HepG2 (cell line): ENCODE measurements around the gene PHIP. TPM values are rescaled to one million over a fixed set of nuclear protein-coding genes. Genes with fewer than 3 reads are reported as not detected.

Experiments used
- ATAC-seq: fragments of 200-7000 bp; cut with Tn5 transposase; 3 replicates; pipeline ENCODE4 v1.9.1; 2020; ENCODE audit warnings: mild to moderate bottlenecking, moderate library complexity
- BruUV-seq: library from RNA; stranded (reverse); fragments of 400-500 nt; replicated peaks from 2 replicates; lab custom pipeline; 2021; lab: Mats Ljungman, UMichigan
- CTCF ChIA-PET: fragments of 300-600 bp; formaldehyde crosslinking; extraction: SDS; loops from one replicate; lab custom pipeline; 2021; ENCODE audit warnings: low total read pairs, inconsistent platforms, low intra/inter-chr PET ratio; lab: Yijun Ruan, JAX
- POLR2A ChIA-PET: fragments of 350-600 bp; sonication (Branson Sonifier 250); formaldehyde crosslinking; loops from one replicate; lab custom pipeline; 2020; ENCODE audit warnings: antibody characterized with exemption, inconsistent platforms; lab: Yijun Ruan, JAX
- DNase-seq: peaks from one replicate; pipeline ENCODE4 v3.0.0-alpha.2; 2015; ENCODE audit warnings: low spot score
- FAIRE-seq: peaks from 3 replicates; lab custom pipeline; 2011; peaks lifted over from hg19 to GRCh38; lab: Jason Lieb, UNC
- H2AFZ ChIP-seq: one replicate; pipeline ENCODE4 v1.6.1; 2011; ENCODE audit warnings: low read length, inconsistent platforms
- H3K27ac ChIP-seq: fragments of 300-600 bp; 3 replicates; pipeline ENCODE4 v1.8.0; 2011; ENCODE audit warnings: mixed run types, mild to moderate bottlenecking, mixed read lengths, low read length, inconsistent platforms; ENCODE audit not compliant: insufficient read depth; ENCODE audit errors: extremely low read length
- H3K27me3 ChIP-seq, 2 experiments: fragments of 200-600 bp in 1 of 2; 2 replicates in 1 of 2; 3 replicates in 1 of 2; pipeline versions ENCODE4 v1.6.0 to v1.8.0; 2011; ENCODE audit warnings: low read length in 2 of 2, mild to moderate bottlenecking in 2 of 2, moderate library complexity in 2 of 2, inconsistent platforms in 1 of 2; ENCODE audit not compliant: insufficient read depth in 2 of 2, control insufficient read depth in 1 of 2
- H3K36me3 ChIP-seq, 2 experiments: fragments of 200-600 bp in 1 of 2; replicated peaks in 1 of 2; 2 replicates in 1 of 2; 3 replicates in 1 of 2; pipeline versions ENCODE4 v1.5.1 to v1.8.0; 2011; ENCODE audit warnings: low read length in 2 of 2, inconsistent platforms in 1 of 2; ENCODE audit not compliant: insufficient read depth in 2 of 2, control insufficient read depth in 1 of 2
- H3K4me1 ChIP-seq: 2 replicates; pipeline ENCODE4 v1.5.1; 2012; ENCODE audit warnings: low read length, inconsistent platforms; ENCODE audit not compliant: insufficient read depth
- H3K4me2 ChIP-seq: 2 replicates; pipeline ENCODE4 v1.6.0; 2011; ENCODE audit warnings: low read depth, low read length, inconsistent platforms
- H3K4me3 ChIP-seq, 3 experiments: fragments of 200-600 bp in 1 of 3; sonication (generic), shearing (Covaris generic) in 1 of 3; replicated peaks in 1 of 3; 2 replicates each; pipeline ENCODE4 v1.5.1; 2011 to 2016; ENCODE audit warnings: low read length in 3 of 3, inconsistent platforms in 2 of 3, low read depth in 2 of 3, mild to moderate bottlenecking in 2 of 3, control low read depth in 1 of 3, mixed read lengths in 1 of 3; ENCODE audit not compliant: insufficient read depth in 1 of 3
- H3K79me2 ChIP-seq: one replicate; pipeline ENCODE4 v1.6.1; 2011; ENCODE audit warnings: low read length, inconsistent platforms; ENCODE audit not compliant: insufficient read depth
- H3K9ac ChIP-seq: 2 replicates; pipeline ENCODE4 v1.6.0; 2011; ENCODE audit warnings: mild to moderate bottlenecking, low read depth, low read length, inconsistent platforms; ENCODE audit not compliant: insufficient read depth
- H3K9me3 ChIP-seq: 2 replicates; pipeline ENCODE4 v1.5.1; 2012; ENCODE audit warnings: mild to moderate bottlenecking, low read length
- H4K20me1 ChIP-seq: 2 replicates; pipeline ENCODE4 v1.6.0; 2011; ENCODE audit warnings: inconsistent platforms, mild to moderate bottlenecking, low read length, moderate library complexity; ENCODE audit not compliant: insufficient read depth
- ELK4 ChIP-seq: sonication (generic); formaldehyde crosslinking; IDR thresholded peaks from 2 replicates; pipeline ENCODE4 v1.9.0; 2021; ENCODE audit warnings: missing genetic modification reagents, borderline replicate concordance
- ESRRA ChIP-seq: sonication (generic); formaldehyde crosslinking; IDR thresholded peaks from 2 replicates; pipeline ENCODE4 v1.5.1; 2020; ENCODE audit warnings: mild to moderate bottlenecking, low read depth, missing genetic modification reagents
- KLF15 ChIP-seq: sonication (generic); formaldehyde crosslinking; IDR thresholded peaks from 2 replicates; pipeline ENCODE4 v1.8.1; 2023; ENCODE audit warnings: borderline replicate concordance, mild to moderate bottlenecking, inconsistent platforms, missing genetic modification reagents, mixed read lengths
- KLF16 ChIP-seq, 2 experiments: sonication (generic) in 1 of 2; formaldehyde crosslinking in 1 of 2; IDR thresholded peaks; 2 replicates each; pipeline versions ENCODE4 v1.6.1 to v1.8.0; 2016 to 2023; ENCODE audit warnings: missing genetic modification reagents in 2 of 2, missing compliant biosample characterization in 1 of 2
- MYPOP ChIP-seq: sonication (generic); formaldehyde crosslinking; IDR thresholded peaks from 2 replicates; pipeline ENCODE4 v1.8.1; 2023; ENCODE audit warnings: mild to moderate bottlenecking, moderate library complexity, missing genetic modification reagents
- RBM22 ChIP-seq: fragments of 200-400 bp; formaldehyde crosslinking; optimal IDR thresholded peaks from 2 replicates; pipeline ENCODE3; 2017; ENCODE audit warnings: mild to moderate bottlenecking, low read length, moderate library complexity
- REST ChIP-seq, 2 experiments: IDR thresholded peaks; 2 replicates each; pipeline ENCODE4 v1.6.1; 2011 to 2012; ENCODE audit warnings: low read length in 2 of 2, borderline replicate concordance in 1 of 2, low read depth in 1 of 2, mild to moderate bottlenecking in 1 of 2, moderate library complexity in 1 of 2
- SIX4 ChIP-seq: sonication (generic); formaldehyde crosslinking; IDR thresholded peaks from 2 replicates; pipeline ENCODE4 v1.4.0; 2020; ENCODE audit warnings: missing genetic modification reagents
- XRCC5 ChIP-seq: fragments of 200-400 bp; formaldehyde crosslinking; optimal IDR thresholded peaks from 2 replicates; pipeline ENCODE3; 2017; ENCODE audit warnings: mild to moderate bottlenecking, low read length
- ZNF205 ChIP-seq: IDR thresholded peaks from 2 replicates; pipeline ENCODE4 v1.6.1; 2018; ENCODE audit warnings: missing biosample characterization, missing genetic modification reagents
- ZNF577 ChIP-seq: sonication (generic); formaldehyde crosslinking; IDR thresholded peaks from 2 replicates; pipeline ENCODE4 v1.4.0; 2020; ENCODE audit warnings: mild to moderate bottlenecking, low read depth, missing genetic modification reagents, borderline replicate concordance
- ZNF598 ChIP-seq: sonication (generic); formaldehyde crosslinking; IDR thresholded peaks from 2 replicates; pipeline ENCODE4 v1.5.1; 2020; ENCODE audit warnings: mild to moderate bottlenecking, missing genetic modification reagents, borderline replicate concordance
- WGBS: methylation state at CpG from one replicate; pipeline ENCODE4 v1.1.6; 2017; ENCODE audit warnings: low lambda C conversion rate; 5-methylcytosine and 5-hydroxymethylcytosine counted together
- in situ Hi-C: cut with HindIII; loops from 2 replicates; pipeline ENCODE4 v1.10.0; 2017; ENCODE audit warnings: low pct_unique_long_range_greater_than_20kb; ENCODE audit not compliant: extremely low pct_ligation_motif_present
- intact Hi-C: fragments of 100-400 bp; cut with micrococcal nuclease; formaldehyde crosslinking; loops from one replicate; pipeline ENCODE4 v1.10.0; 2022; ENCODE audit not compliant: unreplicated experiment
- polyA plus RNA-seq, 8 experiments: library from polyadenylated mRNA; depleted of rRNA in 3 of 8; stranded (reverse) in 7 of 8; unstranded in 1 of 8; fragments of >200 nt; fragmentation: Illumina TruSeq in 4 of 8; extraction: Trizol in 4 of 8; gene quantifications; 2 replicates each; pipeline versions ENCODE4 v1.2.1 to v1.2.3, GENCODE V29; 2011 to 2016; ENCODE audit warnings: low read depth in 4 of 8, missing spikeins in 1 of 8, mixed read lengths in 1 of 8; ENCODE audit not compliant: insufficient read depth in 1 of 8
- total RNA-seq, 5 experiments: library from RNA; depleted of rRNA; stranded (reverse); fragments of >200 nt; fragmentation: Illumina TruSeq; extraction: Trizol; gene quantifications; 2 replicates each; pipeline ENCODE4 v1.2.3, GENCODE V29; 2016; ENCODE audit warnings: low read depth in 1 of 5
- TF ChIP-seq, protein P1 (sequence below), 2 experiments: fragments of 450-650 bp in 1 of 2; sonication (generic) in 1 of 2; formaldehyde crosslinking; IDR thresholded peaks; 2 replicates each; pipeline versions ENCODE4 v1.5.0 to v1.8.0; 2020 to 2022; ENCODE audit warnings: mild to moderate bottlenecking in 1 of 2, missing genetic modification reagents in 1 of 2
- TF ChIP-seq, protein P2 (sequence below): sonication (generic); formaldehyde crosslinking; IDR thresholded peaks from 2 replicates; pipeline ENCODE4 v1.4.0; 2020; ENCODE audit warnings: missing genetic modification reagents

Gene PHIP
- total and polyA plus RNA-seq, 2 of the 13 experiments (the other 11 are each of a cell fraction or from before 2014, with no cell fraction given), result 6.5 to 23.5 TPM

- TF ChIP-seq MYPOP (CRISPR knock-in tag), result no peak
- no peak for TF ChIP-seq XRCC5
- TF ChIP-seq, protein P1, sequence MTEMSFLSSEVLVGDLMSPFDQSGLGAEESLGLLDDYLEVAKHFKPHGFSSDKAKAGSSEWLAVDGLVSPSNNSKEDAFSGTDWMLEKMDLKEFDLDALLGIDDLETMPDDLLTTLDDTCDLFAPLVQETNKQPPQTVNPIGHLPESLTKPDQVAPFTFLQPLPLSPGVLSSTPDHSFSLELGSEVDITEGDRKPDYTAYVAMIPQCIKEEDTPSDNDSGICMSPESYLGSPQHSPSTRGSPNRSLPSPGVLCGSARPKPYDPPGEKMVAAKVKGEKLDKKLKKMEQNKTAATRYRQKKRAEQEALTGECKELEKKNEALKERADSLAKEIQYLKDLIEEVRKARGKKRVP (CRISPR knock-in tag; IDR thresholded peaks at IDR 0.05), result no peak
- TF ChIP-seq ZNF205 (CRISPR knock-in tag), result no peak
- TF ChIP-seq ESRRA, result no peak
- TF ChIP-seq ZNF598 (CRISPR knock-in tag), result no peak
- TF ChIP-seq ELK4 (CRISPR knock-in tag), result no peak
- TF ChIP-seq, all 625 proteins: peak for 0
Measured at GRCh38 chr6:79030511-79030910, 47.5 kb downstream of the PHIP start (continued).

GRCh38 chr6:79030023-79030422 lies 48.0 kb downstream of the PHIP start:
- POLR2A ChIA-PET, result no interaction called here
- TF ChIP-seq, protein P2, sequence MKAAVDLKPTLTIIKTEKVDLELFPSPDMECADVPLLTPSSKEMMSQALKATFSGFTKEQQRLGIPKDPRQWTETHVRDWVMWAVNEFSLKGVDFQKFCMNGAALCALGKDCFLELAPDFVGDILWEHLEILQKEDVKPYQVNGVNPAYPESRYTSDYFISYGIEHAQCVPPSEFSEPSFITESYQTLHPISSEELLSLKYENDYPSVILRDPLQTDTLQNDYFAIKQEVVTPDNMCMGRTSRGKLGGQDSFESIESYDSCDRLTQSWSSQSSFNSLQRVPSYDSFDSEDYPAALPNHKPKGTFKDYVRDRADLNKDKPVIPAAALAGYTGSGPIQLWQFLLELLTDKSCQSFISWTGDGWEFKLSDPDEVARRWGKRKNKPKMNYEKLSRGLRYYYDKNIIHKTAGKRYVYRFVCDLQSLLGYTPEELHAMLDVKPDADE (CRISPR knock-in tag), result no peak
- TF ChIP-seq SIX4 (CRISPR knock-in tag) (no peak), REST (IDR thresholded peaks at IDR 0.05; ENCODE audit: borderline replicate concordance in 1 of 2, low read depth in 1 of 2, low read length in 2 of 2) (no peak), KLF15 (CRISPR knock-in tag) (no peak), ZNF577 (CRISPR knock-in tag) (no peak), RBM22 (no peak), KLF16 (CRISPR knock-in tag; IDR thresholded peaks at IDR 0.05) (no peak)

More at GRCh38 chr6:79030023-79030422, 48.0 kb downstream of the PHIP start:
- no peak for DNase-seq
- Histone ChIP-seq H3K4me1 (no peaks in the 10 kb centered on the region), H3K9me3 (no peaks in the 10 kb centered on the region), H2AFZ (no peak overlapping the region), H3K9ac (no peak overlapping the region), H3K79me2 (peaks cover 7% of the 10 kb centered on the region), H3K36me3 (peaks cover 4 to 31% of the 10 kb centered on the region in 2 experiments), H3K4me2 (no peak overlapping the region), H3K27ac (no peak overlapping the region), H3K27me3 (no peaks in the 10 kb centered on the region; a peak in 1 of 5 replicates), H4K20me1 (no peaks in the 10 kb centered on the region), H3K4me3 (no peak overlapping the region)
- in situ Hi-C loops (no loop called here), intact Hi-C loops (loop anchor here (5.0 kb wide), 1 partner anchor 47 kb away; the partner anchor contains the start of gene PHIP)
- 97% methylated on average over 2 of the region's 2 CpGs for WGBS
- no TSS peak for BruUV-seq
- no peak for ATAC-seq
- FAIRE-seq, result no peak
- CTCF ChIA-PET, result no interaction called here
